ENCODE measurements around the gene DLGAP3. TPM values are rescaled to one million over a fixed set of nuclear protein-coding genes. Genes with fewer than 3 reads are reported as not detected.

The DLGAP3 gene
- total and polyA plus RNA-seq, 11 donors = 0.07 to 0.51 (median 0.10) TPM; not detected in 8

GRCh38 chr1:34879230-34879629, 50.2 kb downstream of the DLGAP3 start:
- intact Hi-C loops (cut with DNase I) = no loop called here
- peaks cover 0 to 74% (median 23%) of the 10 kb centered on the region in 9 donors for H3K27me3 ChIP-seq
- ATAC-seq (no peak), DNase-seq (no peak)
- H3K9me3 ChIP-seq = peaks cover 0 to 7% (median 0%) of the 10 kb centered on the region in 12 donors
- no peaks in the 10 kb centered on the region for H3K4me1 ChIP-seq
- no peaks in the 10 kb centered on the region for H3K36me3 ChIP-seq
- H3K4me3 ChIP-seq = no peak overlapping the region
- TF ChIP-seq CTCF (IDR thresholded peaks at IDR 0.05) = no peak
- no peak for TF ChIP-seq POLR2A (IDR thresholded peaks at IDR 0.05)
- WGBS, 4 donors = 63 to 73% (median 69%) methylated on average over 9 of the region's 9 CpGs
- H3K27ac ChIP-seq = no peak overlapping the region

GRCh38 chr1:34876406-34876805, 53.0 kb downstream of the DLGAP3 start:
- ATAC-seq (no peak), DNase-seq (no peak)
- WGBS, 4 donors = 72 to 83% (median 78%) methylated on average over 7 of the region's 7 CpGs
- Histone ChIP-seq H3K27me3 (peaks cover 0 to 72% (median 29%) of the 10 kb centered on the region in 9 donors), H3K27ac (no peak overlapping the region), H3K4me3 (no peak overlapping the region), H3K36me3 (no peaks in the 10 kb centered on the region), H3K4me1 (no peaks in the 10 kb centered on the region), H3K9me3 (peaks cover 0 to 6% (median 0%) of the 10 kb centered on the region in 12 donors)
- TF ChIP-seq POLR2A (IDR thresholded peaks at IDR 0.05) (no peak), CTCF (IDR thresholded peaks at IDR 0.05) (no peak)
- intact Hi-C loops (cut with DNase I) = no loop called here

GRCh38 chr1:34874296-34874952, 55.0 kb downstream of the DLGAP3 start:
- intact Hi-C loops (cut with DNase I) = no loop called here
- 50 to 58% (median 55%) methylated on average over 4 of the region's 4 CpGs for WGBS, 4 donors

GRCh38 chr1:34872133-34872503, 57.3 kb downstream of the DLGAP3 start:
- 78 to 82% (median 79%) methylated on average over 4 of the region's 4 CpGs for WGBS, 4 donors
- intact Hi-C loops (cut with DNase I) = no loop called here

More at GRCh38 chr1:34874296-34874952, 55.0 kb downstream of the DLGAP3 start:
- Histone ChIP-seq H3K4me3 (no peak overlapping the region), H3K36me3 (no peaks in the 10 kb centered on the region), H3K27ac (no peak overlapping the region), H3K9me3 (no peaks in the 10 kb centered on the region), H3K27me3 (peaks cover 0 to 64% (median 29%) of the 10 kb centered on the region in 9 donors), H3K4me1 (no peaks in the 10 kb centered on the region)
- TF ChIP-seq POLR2A (IDR thresholded peaks at IDR 0.05) (no peak), CTCF (IDR thresholded peaks at IDR 0.05) (no peak)
- ATAC-seq (no peak), DNase-seq (no peak)

More at GRCh38 chr1:34872133-34872503, 57.3 kb downstream of the DLGAP3 start:
- Histone ChIP-seq H3K9me3 (no peaks in the 10 kb centered on the region), H3K4me1 (peaks cover 0 to 3% (median 0%) of the 10 kb centered on the region in 12 donors), H3K4me3 (no peak overlapping the region), H3K36me3 (no peaks in the 10 kb centered on the region), H3K27ac (no peak overlapping the region), H3K27me3 (peaks cover 0 to 46% (median 24%) of the 10 kb centered on the region in 9 donors)
- ATAC-seq (no peak), DNase-seq (no peak)
- TF ChIP-seq CTCF (IDR thresholded peaks at IDR 0.05) (no peak), POLR2A (IDR thresholded peaks at IDR 0.05) (no peak)

All from heart left ventricle (tissue), 16 donors.